GM12875 (cell line): ENCODE measurements around the gene SOCS1.

Source experiments
- H3K4me3 ChIP-seq: one replicate; pipeline ENCODE4 v1.5.1; 2011; ENCODE audit warnings: low read depth, low read length, control low read depth
- CTCF ChIP-seq: IDR thresholded peaks from 2 replicates; pipeline ENCODE4 v1.5.1; 2011; ENCODE audit warnings: low read depth, mild to moderate bottlenecking, control low read depth, inconsistent platforms, low read length, moderate library complexity, borderline replicate concordance; ENCODE audit not compliant: insufficient read depth

The SOCS1 gene

GRCh38 chr16:11252482-11252931, 3.5 kb downstream of the SOCS1 start:
- TF ChIP-seq CTCF, result no peak
- no peak overlapping the region for H3K4me3 ChIP-seq

GRCh38 chr16:11251525-11252481, 4.2 kb downstream of the SOCS1 start:
- no peak for TF ChIP-seq CTCF
- H3K4me3 ChIP-seq, result no peak overlapping the region

GRCh38 chr16:11250786-11251524, 5.0 kb downstream of the SOCS1 start:
- H3K4me3 ChIP-seq, result no peak overlapping the region
- no peak for TF ChIP-seq CTCF

GRCh38 chr16:11250091-11250785, 5.8 kb downstream of the SOCS1 start:
- no peak overlapping the region for H3K4me3 ChIP-seq
- no peak for TF ChIP-seq CTCF

GRCh38 chr16:11249233-11250061, 6.6 kb downstream of the SOCS1 start:
- no peak for TF ChIP-seq CTCF
- no peak overlapping the region for H3K4me3 ChIP-seq

GRCh38 chr16:11248133-11248532, 7.9 kb downstream of the SOCS1 start:
- no peak for TF ChIP-seq CTCF
- H3K4me3 ChIP-seq, result no peak overlapping the region
